DOHH2 (cell line): ENCODE measurements around the gene CDK14.

ENCODE experiments used
- H3F3A ChIP-seq: fragments of 200-600 bp; sonication (generic), shearing (Covaris generic); 2 replicates; pipeline ENCODE4 v1.6.0; 2016; ENCODE audit warnings: antibody characterized with exemption, mild to moderate bottlenecking; ENCODE audit not compliant: control insufficient read depth, insufficient read depth
- H3K27ac ChIP-seq: fragments of 200-600 bp; sonication (generic); 2 replicates; pipeline ENCODE4 v1.5.1; 2014; ENCODE audit warnings: low read depth, mild to moderate bottlenecking, low read length, moderate library complexity
- H3K27me3 ChIP-seq: fragments of 200-600 bp; sonication (generic); 2 replicates; pipeline ENCODE4 v1.6.1; 2014; ENCODE audit warnings: mild to moderate bottlenecking, low read length, mixed read lengths; ENCODE audit not compliant: control insufficient read depth
- H3K36me3 ChIP-seq: fragments of 200-600 bp; sonication (generic); 2 replicates; pipeline ENCODE4 v1.6.1; 2014; ENCODE audit warnings: mild to moderate bottlenecking, low read length, moderate library complexity, mixed read lengths; ENCODE audit not compliant: control insufficient read depth
- H3K4me1 ChIP-seq: fragments of 200-600 bp; sonication (generic); 2 replicates; pipeline ENCODE4 v1.6.1; 2014; ENCODE audit warnings: mild to moderate bottlenecking, low read length, mixed read lengths; ENCODE audit not compliant: control insufficient read depth
- H3K4me2 ChIP-seq: fragments of 200-600 bp; sonication (generic); 2 replicates; pipeline ENCODE4 v1.6.0; 2014; ENCODE audit warnings: mild to moderate bottlenecking, low read length, moderate library complexity
- H3K4me3 ChIP-seq: fragments of 200-600 bp; sonication (generic); 2 replicates; pipeline ENCODE4 v1.5.1; 2014; ENCODE audit warnings: mild to moderate bottlenecking, low read length, mixed read lengths
- H3K79me2 ChIP-seq: fragments of 200-600 bp; sonication (generic); 2 replicates; pipeline ENCODE4 v1.6.1; 2014; ENCODE audit warnings: mild to moderate bottlenecking, low read length, mixed read lengths; ENCODE audit not compliant: control insufficient read depth
- H3K9me2 ChIP-seq: fragments of 200-600 bp; sonication (generic); replicated peaks from 2 replicates; pipeline ENCODE4 v1.6.1; 2014; ENCODE audit warnings: mild to moderate bottlenecking, low read length, mixed read lengths; ENCODE audit not compliant: control insufficient read depth
- H3K9me3 ChIP-seq: fragments of 200-600 bp; sonication (generic); 2 replicates; pipeline ENCODE4 v1.6.1; 2014; ENCODE audit warnings: antibody characterized with exemption, low read length, mixed read lengths; ENCODE audit not compliant: control insufficient read depth, insufficient read depth
- H4K20me1 ChIP-seq: fragments of 200-600 bp; sonication (generic); 2 replicates; pipeline ENCODE4 v1.6.0; 2014; ENCODE audit warnings: low read depth, mild to moderate bottlenecking, antibody characterized with exemption, low read length, moderate library complexity; ENCODE audit not compliant: control insufficient read depth, insufficient read depth
- CTCF ChIP-seq: fragments of 200-600 bp; sonication (generic); IDR thresholded peaks from one replicate; pipeline ENCODE4 v1.5.1; 2014; ENCODE audit warnings: antibody characterized with exemption, mild to moderate bottlenecking, low read depth, low read length; ENCODE audit not compliant: poor library complexity, severe bottlenecking
- EZH2phosphoT487 ChIP-seq: fragments of 200-600 bp; sonication (generic); IDR thresholded peaks from 2 replicates; pipeline ENCODE4 v1.6.1; 2017; ENCODE audit warnings: borderline replicate concordance, mild to moderate bottlenecking, antibody characterized with exemption, low read length, moderate library complexity, mixed read lengths

Gene CDK14

DNA sequence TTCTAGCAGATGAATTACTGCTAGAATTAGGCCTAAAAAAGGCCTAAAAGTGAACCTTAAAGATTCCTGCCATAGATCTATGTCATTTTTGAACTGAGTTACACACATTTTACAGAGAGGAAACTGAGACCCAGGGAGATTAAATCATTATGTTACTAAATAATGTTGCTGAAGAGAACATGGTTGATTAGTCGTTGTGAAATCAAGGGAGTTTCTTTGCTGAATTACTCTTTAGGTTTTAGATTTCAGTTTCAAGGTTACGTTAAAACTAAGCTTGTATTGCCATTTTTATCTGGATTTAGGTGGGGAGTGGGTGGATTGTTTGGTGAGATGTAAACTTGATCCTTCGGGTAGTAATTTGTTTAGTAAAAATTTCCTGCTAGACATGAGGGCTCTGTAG is 21.3 kb downstream of the CDK14 start:
- no peaks in the 10 kb centered on the region for H3K27me3 ChIP-seq
- no peaks in the 10 kb centered on the region for H3K9me3 ChIP-seq
- H3K4me1 ChIP-seq, result peaks cover 11% of the 10 kb centered on the region
- H3F3A ChIP-seq, result no peaks in the 10 kb centered on the region
- H4K20me1 ChIP-seq, result no peaks in the 10 kb centered on the region
- H3K27ac ChIP-seq, result no peak overlapping the region
- no peak overlapping the region for H3K4me3 ChIP-seq
- H3K36me3 ChIP-seq, result no peaks in the 10 kb centered on the region
- no peak for TF ChIP-seq EZH2phosphoT487
- TF ChIP-seq CTCF, result no peak
- H3K79me2 ChIP-seq, result no peaks in the 10 kb centered on the region
- H3K4me2 ChIP-seq, result no peak overlapping the region
- H3K9me2 ChIP-seq, result no peaks in the 10 kb centered on the region

GRCh38 chr7:90618876-90619275 is 22.8 kb downstream of the CDK14 start:
- Histone ChIP-seq H3K4me1 (0 out of 2 replicates have a peak, but pooled peaks cover 5% of the 10 kb centered on the region), H3K36me3 (no peaks in the 10 kb centered on the region), H3K4me2 (no peak overlapping the region), H3K9me2 (no peaks in the 10 kb centered on the region), H3K4me3 (no peak overlapping the region), H3K9me3 (no peaks in the 10 kb centered on the region), H3K79me2 (no peaks in the 10 kb centered on the region), H3K27ac (no peak overlapping the region), H3F3A (no peaks in the 10 kb centered on the region), H3K27me3 (no peaks in the 10 kb centered on the region), H4K20me1 (no peaks in the 10 kb centered on the region)
- TF ChIP-seq EZH2phosphoT487 (no peak), CTCF (no peak)

GRCh38 chr7:90621125-90621746 is 25.1 kb downstream of the CDK14 start:
- Histone ChIP-seq H3F3A (no peaks in the 10 kb centered on the region), H3K9me2 (no peaks in the 10 kb centered on the region), H3K36me3 (no peaks in the 10 kb centered on the region), H3K27ac (no peak overlapping the region), H3K4me2 (no peak overlapping the region), H3K4me1 (0 out of 2 replicates have a peak, but pooled peaks cover 5% of the 10 kb centered on the region), H3K79me2 (no peaks in the 10 kb centered on the region), H3K4me3 (no peak overlapping the region), H3K27me3 (no peaks in the 10 kb centered on the region), H3K9me3 (no peaks in the 10 kb centered on the region), H4K20me1 (no peaks in the 10 kb centered on the region)
- TF ChIP-seq CTCF (no peak), EZH2phosphoT487 (no peak)
